T-helper 1 cell (primary cell): ENCODE data around the gene DDIT4.
"Not testable (repeated sequence)": the region's sequence is repeated elsewhere in the genome, so short reads cannot be mapped to it uniquely, and the experiment has no call there.

Source experiments
- DNase-seq, 5 donors: peaks; one replicate each; pipeline ENCODE4 v3.0.0-alpha.2; 2012 to 2020

Gene DDIT4

GRCh38 chr10:72296829-72297280 lies 23.1 kb downstream of the DDIT4 start:
- DNase-seq: not testable (repeated sequence)

- peak; percentile 87 to 99 (median 93) for DNase-seq
Measured at GRCh38 chr10:72297281-72297804, 23.6 kb downstream of the DDIT4 start.

GRCh38 chr10:72297805-72298591 lies 24.3 kb downstream of the DDIT4 start:
- DNase-seq: peak; percentile 79 to 97 (median 83)

GRCh38 chr10:72298592-72299519 lies 25.1 kb downstream of the DDIT4 start:
- DNase-seq: no peak

- DNase-seq: no peak
Measured at GRCh38 chr10:72303424-72304128, 29.9 kb downstream of the DDIT4 start.

- DNase-seq: no peak
Measured at GRCh38 chr10:72306215-72306760, 32.6 kb downstream of the DDIT4 start.

- DNase-seq: not testable (repeated sequence)
Measured at GRCh38 chr10:72307711-72308110, 34.0 kb downstream of the DDIT4 start.

- peak in 1 of 5 donors; percentile 48 for DNase-seq
Measured at GRCh38 chr10:72308320-72308987, 34.7 kb downstream of the DDIT4 start.

- no peak for DNase-seq
Measured at GRCh38 chr10:72309290-72310240, 35.8 kb downstream of the DDIT4 start.

- DNase-seq: no peak
Measured at GRCh38 chr10:72310241-72310633, 36.5 kb downstream of the DDIT4 start.

- no peak for DNase-seq
Measured at GRCh38 chr10:72310636-72311035, 36.9 kb downstream of the DDIT4 start.

- DNase-seq: no peak
Measured at GRCh38 chr10:72311667-72312066, 37.9 kb downstream of the DDIT4 start.

GRCh38 chr10:72312865-72313391 lies 39.2 kb downstream of the DDIT4 start:
- DNase-seq: no peak

GRCh38 chr10:72314263-72314662 lies 40.5 kb downstream of the DDIT4 start:
- DNase-seq: no peak

GRCh38 chr10:72315054-72315453 lies 41.3 kb downstream of the DDIT4 start:
- no peak for DNase-seq

GRCh38 chr10:72315611-72316385 lies 42.1 kb downstream of the DDIT4 start:
- DNase-seq: no peak

GRCh38 chr10:72316386-72316700 lies 42.6 kb downstream of the DDIT4 start:
- DNase-seq: no peak

GRCh38 chr10:72316748-72317435 lies 43.2 kb downstream of the DDIT4 start:
- peak in 4 of 5 donors; percentile 44 to 68 (median 47) for DNase-seq
